Measurements from ENCODE around the gene L1TD1. TPM values are rescaled to one million over a fixed set of nuclear protein-coding genes. Genes with fewer than 3 reads are reported as not detected.

Gene L1TD1
- total RNA-seq, 1 experiment from 2014 or later = 0.18 TPM

- intact Hi-C loops (cut with micrococcal nuclease; ENCODE audit: unreplicated experiment) = no loop called here
- H3K27ac ChIP-seq (ENCODE audit: low read length) = no peak overlapping the region
- TF ChIP-seq POLR2AphosphoS5 (IDR thresholded peaks at IDR 0.05; ENCODE audit: low read depth, low read length) (no peak), SIN3A (IDR thresholded peaks at IDR 0.05; ENCODE audit: borderline replicate concordance, insufficient read depth, low read depth, low read length) (no peak), TCF7L2 (IDR thresholded peaks at IDR 0.05; ENCODE audit: low read depth, low read length) (no peak)
- TF ChIP-seq, protein P1, sequence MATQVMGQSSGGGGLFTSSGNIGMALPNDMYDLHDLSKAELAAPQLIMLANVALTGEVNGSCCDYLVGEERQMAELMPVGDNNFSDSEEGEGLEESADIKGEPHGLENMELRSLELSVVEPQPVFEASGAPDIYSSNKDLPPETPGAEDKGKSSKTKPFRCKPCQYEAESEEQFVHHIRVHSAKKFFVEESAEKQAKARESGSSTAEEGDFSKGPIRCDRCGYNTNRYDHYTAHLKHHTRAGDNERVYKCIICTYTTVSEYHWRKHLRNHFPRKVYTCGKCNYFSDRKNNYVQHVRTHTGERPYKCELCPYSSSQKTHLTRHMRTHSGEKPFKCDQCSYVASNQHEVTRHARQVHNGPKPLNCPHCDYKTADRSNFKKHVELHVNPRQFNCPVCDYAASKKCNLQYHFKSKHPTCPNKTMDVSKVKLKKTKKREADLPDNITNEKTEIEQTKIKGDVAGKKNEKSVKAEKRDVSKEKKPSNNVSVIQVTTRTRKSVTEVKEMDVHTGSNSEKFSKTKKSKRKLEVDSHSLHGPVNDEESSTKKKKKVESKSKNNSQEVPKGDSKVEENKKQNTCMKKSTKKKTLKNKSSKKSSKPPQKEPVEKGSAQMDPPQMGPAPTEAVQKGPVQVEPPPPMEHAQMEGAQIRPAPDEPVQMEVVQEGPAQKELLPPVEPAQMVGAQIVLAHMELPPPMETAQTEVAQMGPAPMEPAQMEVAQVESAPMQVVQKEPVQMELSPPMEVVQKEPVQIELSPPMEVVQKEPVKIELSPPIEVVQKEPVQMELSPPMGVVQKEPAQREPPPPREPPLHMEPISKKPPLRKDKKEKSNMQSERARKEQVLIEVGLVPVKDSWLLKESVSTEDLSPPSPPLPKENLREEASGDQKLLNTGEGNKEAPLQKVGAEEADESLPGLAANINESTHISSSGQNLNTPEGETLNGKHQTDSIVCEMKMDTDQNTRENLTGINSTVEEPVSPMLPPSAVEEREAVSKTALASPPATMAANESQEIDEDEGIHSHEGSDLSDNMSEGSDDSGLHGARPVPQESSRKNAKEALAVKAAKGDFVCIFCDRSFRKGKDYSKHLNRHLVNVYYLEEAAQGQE (IDR thresholded peaks at IDR 0.05; ENCODE audit: insufficient read depth in 1 of 2, low read depth in 2 of 2, low read length in 1 of 2) = no peak
- TF ChIP-seq, protein P2, sequence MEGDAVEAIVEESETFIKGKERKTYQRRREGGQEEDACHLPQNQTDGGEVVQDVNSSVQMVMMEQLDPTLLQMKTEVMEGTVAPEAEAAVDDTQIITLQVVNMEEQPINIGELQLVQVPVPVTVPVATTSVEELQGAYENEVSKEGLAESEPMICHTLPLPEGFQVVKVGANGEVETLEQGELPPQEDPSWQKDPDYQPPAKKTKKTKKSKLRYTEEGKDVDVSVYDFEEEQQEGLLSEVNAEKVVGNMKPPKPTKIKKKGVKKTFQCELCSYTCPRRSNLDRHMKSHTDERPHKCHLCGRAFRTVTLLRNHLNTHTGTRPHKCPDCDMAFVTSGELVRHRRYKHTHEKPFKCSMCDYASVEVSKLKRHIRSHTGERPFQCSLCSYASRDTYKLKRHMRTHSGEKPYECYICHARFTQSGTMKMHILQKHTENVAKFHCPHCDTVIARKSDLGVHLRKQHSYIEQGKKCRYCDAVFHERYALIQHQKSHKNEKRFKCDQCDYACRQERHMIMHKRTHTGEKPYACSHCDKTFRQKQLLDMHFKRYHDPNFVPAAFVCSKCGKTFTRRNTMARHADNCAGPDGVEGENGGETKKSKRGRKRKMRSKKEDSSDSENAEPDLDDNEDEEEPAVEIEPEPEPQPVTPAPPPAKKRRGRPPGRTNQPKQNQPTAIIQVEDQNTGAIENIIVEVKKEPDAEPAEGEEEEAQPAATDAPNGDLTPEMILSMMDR (IDR thresholded peaks at IDR 0.05) = no peak
- ATAC-seq (no peak), DNase-seq (ENCODE audit: low read depth, low spot score) (no peak)
- H3K36me3 ChIP-seq (ENCODE audit: control insufficient read depth, insufficient read depth, low read length) = no peaks in the 10 kb centered on the region
- H3K4me1 ChIP-seq (ENCODE audit: control insufficient read depth, insufficient read depth, low read length) = peaks cover 2% of the 10 kb centered on the region; the same call in 1 of the 2 replicates
- H3K9me3 ChIP-seq (ENCODE audit: control insufficient read depth, insufficient read depth, low read depth, low read length) = no peaks in the 10 kb centered on the region
- no peak overlapping the region for H3K4me3 ChIP-seq (ENCODE audit: low read depth in 2 of 2, low read length in 2 of 2)
- ChIA-PET CTCF (interaction anchor here (0.6 kb wide), 1 partner anchor 142 kb away, joined by 3 read pairs; no protein-coding TSS in a partner anchor), POLR2A (no interaction called here)
- in situ Hi-C loops (cut with HindIII; ENCODE audit: low pct_unique_long_range_greater_than_20kb, low sequenced_read_pairs) = no loop called here
- BruUV-seq (replicated peaks) = no TSS peak
- no peaks in the 10 kb centered on the region for H3K27me3 ChIP-seq (ENCODE audit: control insufficient read depth, insufficient read depth, low read length)
These were observed 40.0 kb downstream of the L1TD1 start for GRCh38 chr1:62234688-62235087.

GRCh38 chr1:62235576-62235975 is 40.9 kb downstream of the L1TD1 start:
- in situ Hi-C loops (cut with HindIII; ENCODE audit: low pct_unique_long_range_greater_than_20kb, low sequenced_read_pairs) (no loop called here), intact Hi-C loops (cut with micrococcal nuclease; ENCODE audit: unreplicated experiment) (no loop called here)
- ChIA-PET POLR2A (no interaction called here), CTCF (no interaction called here)
- Histone ChIP-seq H3K4me1 (ENCODE audit: control insufficient read depth, insufficient read depth, low read length) (peaks cover 2% of the 10 kb centered on the region; the same call in 1 of the 2 replicates), H3K4me3 (ENCODE audit: low read depth in 2 of 2, low read length in 2 of 2) (no peak overlapping the region), H3K27ac (ENCODE audit: low read length) (no peak overlapping the region), H3K36me3 (ENCODE audit: control insufficient read depth, insufficient read depth, low read length) (no peaks in the 10 kb centered on the region), H3K27me3 (ENCODE audit: control insufficient read depth, insufficient read depth, low read length) (no peaks in the 10 kb centered on the region), H3K9me3 (ENCODE audit: control insufficient read depth, insufficient read depth, low read depth, low read length) (no peaks in the 10 kb centered on the region)
- DNase-seq (ENCODE audit: low read depth, low spot score) (no peak), ATAC-seq (no peak)
- no TSS peak for BruUV-seq (replicated peaks)
- no peak for TF ChIP-seq POLR2AphosphoS5 (IDR thresholded peaks at IDR 0.05; ENCODE audit: low read depth, low read length)

- TF ChIP-seq, protein P2 (IDR thresholded peaks at IDR 0.05) = no peak
- TF ChIP-seq, protein P1 (IDR thresholded peaks at IDR 0.05; ENCODE audit: insufficient read depth in 1 of 2, low read depth in 2 of 2, low read length in 1 of 2) = no peak
- no peak for TF ChIP-seq POLR2AphosphoS5 (IDR thresholded peaks at IDR 0.05; ENCODE audit: low read depth, low read length)
- no peak for TF ChIP-seq SIN3A (IDR thresholded peaks at IDR 0.05; ENCODE audit: borderline replicate concordance, insufficient read depth, low read depth, low read length)
- TF ChIP-seq TCF7L2 (IDR thresholded peaks at IDR 0.05; ENCODE audit: low read depth, low read length) = no peak
- no peak for DNase-seq (ENCODE audit: low read depth, low spot score)
- POLR2A ChIA-PET = no interaction called here
- Histone ChIP-seq H3K36me3 (ENCODE audit: control insufficient read depth, insufficient read depth, low read length) (no peaks in the 10 kb centered on the region), H3K4me1 (ENCODE audit: control insufficient read depth, insufficient read depth, low read length) (peaks cover 2% of the 10 kb centered on the region; the same call in 1 of the 2 replicates), H3K27ac (ENCODE audit: low read length) (no peak overlapping the region), H3K27me3 (ENCODE audit: control insufficient read depth, insufficient read depth, low read length) (no peaks in the 10 kb centered on the region), H3K4me3 (ENCODE audit: low read depth in 2 of 2, low read length in 2 of 2) (no peak overlapping the region), H3K9me3 (ENCODE audit: control insufficient read depth, insufficient read depth, low read depth, low read length) (no peaks in the 10 kb centered on the region)
- CTCF ChIA-PET = no interaction called here
- intact Hi-C loops (cut with micrococcal nuclease; ENCODE audit: unreplicated experiment) = no loop called here
- in situ Hi-C loops (cut with HindIII; ENCODE audit: low pct_unique_long_range_greater_than_20kb, low sequenced_read_pairs) = no loop called here
- BruUV-seq (replicated peaks) = no TSS peak
- ATAC-seq = no peak
These were observed 42.7 kb downstream of the L1TD1 start for GRCh38 chr1:62237361-62237760.

All from Panc1 (cell line).